Activated B cell treated with CpG ODN at 0.5 μM for 24 hours (primary cell): Measurements from ENCODE around the gene TEX48. TPM values are rescaled to one million over a fixed set of nuclear protein-coding genes. Genes with fewer than 3 reads are reported as not detected.

Experiments
- ATAC-seq: fragments of 200-7000 bp; cut with Tn5 transposase; one replicate; pipeline ENCODE4 v1.10.0; 2021; ENCODE audit warnings: low read depth, mild to moderate bottlenecking, moderate library complexity
- CTCF ChIA-PET: fragments of 350-600 bp; sonication (Branson Sonifier 250); formaldehyde crosslinking; loops from one replicate; lab custom pipeline; 2021; ENCODE audit warnings: antibody characterized with exemption; lab: Charles Lee
- POLR2A ChIA-PET: fragments of 350-600 bp; sonication (Branson Sonifier 250); formaldehyde crosslinking; loops from one replicate; lab custom pipeline; 2021; ENCODE audit warnings: antibody characterized with exemption; lab: Charles Lee
- DNase-seq: peaks from one replicate; pipeline ENCODE4 v3.0.0; 2022
- H3K27ac Mint-ChIP-seq: one replicate; pipeline ENCODE4 v1.8.0; 2020; ENCODE audit warnings: mixed read lengths
- H3K27me3 Mint-ChIP-seq: one replicate; pipeline ENCODE4 v1.8.0; 2021; ENCODE audit warnings: mixed read lengths
- H3K36me3 Mint-ChIP-seq: one replicate; pipeline ENCODE4 v1.8.0; 2021; ENCODE audit warnings: low read depth, mixed read lengths
- H3K4me1 Mint-ChIP-seq: one replicate; pipeline ENCODE4 v1.8.0; 2021; ENCODE audit warnings: mixed read lengths
- H3K4me3 Mint-ChIP-seq: one replicate; pipeline ENCODE4 v1.8.0; 2020; ENCODE audit warnings: mild to moderate bottlenecking, mixed read lengths
- H3K9me3 Mint-ChIP-seq: one replicate; pipeline ENCODE4 v1.8.0; 2020; ENCODE audit warnings: mixed read lengths
- intact Hi-C: fragments of 100-400 bp; cut with micrococcal nuclease; formaldehyde crosslinking; loops from one replicate; pipeline ENCODE4 v1.15.1; 2024
- total RNA-seq: library from RNA; stranded (reverse); gene quantifications from 2 replicates; pipeline ENCODE4 v1.2.3, GENCODE V29; 2022
- TF ChIP-seq, protein P1 (sequence below): fragments of 200-600 bp; IDR thresholded peaks from one replicate; pipeline ENCODE4 v1.8.0; 2022; ENCODE audit warnings: antibody characterized with exemption, mild to moderate bottlenecking

Gene TEX48
- total RNA-seq, 1 donor from 2014 or later: not detected

DNA sequence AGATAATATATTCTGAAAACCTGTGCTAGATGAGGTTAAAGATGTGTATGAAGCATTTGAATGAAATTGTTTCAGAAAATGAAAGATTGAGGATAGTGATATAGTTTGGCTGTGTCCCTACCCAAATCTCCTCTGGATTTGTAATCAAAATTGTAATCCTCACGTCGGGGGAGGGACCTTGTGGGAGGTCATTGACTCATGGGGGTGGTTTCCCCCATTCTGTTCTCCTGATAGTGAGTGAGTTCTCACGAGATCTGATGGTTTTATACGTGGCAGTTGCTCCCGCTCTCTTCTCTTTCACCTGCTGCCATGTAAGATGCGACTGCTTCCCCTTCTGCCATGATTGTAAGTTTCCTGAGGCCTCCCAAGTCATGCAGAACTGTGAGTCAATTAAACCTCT lies 2.0 kb upstream of the TEX48 start:
- ChIA-PET CTCF (interaction anchor here (3.4 to 4.1 kb wide), 3 partner anchors 223 to 331 kb away, joined by 15 to 50 read pairs (median 22); no protein-coding TSS in a partner anchor), POLR2A (no interaction called here)
- no peak overlapping the region for H3K27ac Mint-ChIP-seq
- no peak for DNase-seq
- H3K4me1 Mint-ChIP-seq: peaks cover 5% of the 10 kb centered on the region
- H3K27me3 Mint-ChIP-seq: peaks cover 13% of the 10 kb centered on the region
- intact Hi-C loops: loop anchor here (5.0 kb wide), 1 partner anchor 908 kb away; no protein-coding TSS in a partner anchor
- no peaks in the 10 kb centered on the region for H3K36me3 Mint-ChIP-seq
- TF ChIP-seq, protein P1, sequence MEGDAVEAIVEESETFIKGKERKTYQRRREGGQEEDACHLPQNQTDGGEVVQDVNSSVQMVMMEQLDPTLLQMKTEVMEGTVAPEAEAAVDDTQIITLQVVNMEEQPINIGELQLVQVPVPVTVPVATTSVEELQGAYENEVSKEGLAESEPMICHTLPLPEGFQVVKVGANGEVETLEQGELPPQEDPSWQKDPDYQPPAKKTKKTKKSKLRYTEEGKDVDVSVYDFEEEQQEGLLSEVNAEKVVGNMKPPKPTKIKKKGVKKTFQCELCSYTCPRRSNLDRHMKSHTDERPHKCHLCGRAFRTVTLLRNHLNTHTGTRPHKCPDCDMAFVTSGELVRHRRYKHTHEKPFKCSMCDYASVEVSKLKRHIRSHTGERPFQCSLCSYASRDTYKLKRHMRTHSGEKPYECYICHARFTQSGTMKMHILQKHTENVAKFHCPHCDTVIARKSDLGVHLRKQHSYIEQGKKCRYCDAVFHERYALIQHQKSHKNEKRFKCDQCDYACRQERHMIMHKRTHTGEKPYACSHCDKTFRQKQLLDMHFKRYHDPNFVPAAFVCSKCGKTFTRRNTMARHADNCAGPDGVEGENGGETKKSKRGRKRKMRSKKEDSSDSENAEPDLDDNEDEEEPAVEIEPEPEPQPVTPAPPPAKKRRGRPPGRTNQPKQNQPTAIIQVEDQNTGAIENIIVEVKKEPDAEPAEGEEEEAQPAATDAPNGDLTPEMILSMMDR: no peak
- H3K4me3 Mint-ChIP-seq: no peak overlapping the region
- no peak for ATAC-seq
- H3K9me3 Mint-ChIP-seq: no peaks in the 10 kb centered on the region

DNA sequence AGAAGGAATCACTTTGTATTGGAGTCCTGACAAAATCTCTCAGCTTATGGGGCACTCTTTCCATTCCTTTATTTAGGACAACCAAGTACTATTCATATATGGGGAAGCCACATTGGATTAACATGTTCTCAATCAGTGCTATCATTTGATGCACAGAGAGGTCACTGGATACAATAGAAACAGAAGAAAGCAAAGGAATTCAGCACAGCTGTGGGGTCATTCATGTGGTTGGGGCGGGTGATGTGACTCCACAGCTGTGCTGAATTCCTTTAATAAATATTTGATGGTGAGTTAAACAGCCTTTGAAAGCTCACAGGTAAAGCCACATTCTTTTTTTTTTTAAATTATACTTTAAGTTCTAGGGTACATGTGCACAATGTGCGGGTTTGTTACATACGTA lies 854 bp upstream of the TEX48 start:
- no peaks in the 10 kb centered on the region for H3K36me3 Mint-ChIP-seq
- H3K4me1 Mint-ChIP-seq: peaks cover 5% of the 10 kb centered on the region
- no peak overlapping the region for H3K4me3 Mint-ChIP-seq

GRCh38 chr9:114680259-114681001 lies 1.6 kb downstream of the TEX48 start:
- TF ChIP-seq, protein P1: no peak
- DNase-seq: no peak
- no peak for ATAC-seq
- no peak overlapping the region for H3K27ac Mint-ChIP-seq
- peaks cover 5% of the 10 kb centered on the region for H3K4me1 Mint-ChIP-seq
- intact Hi-C loops: loop anchor here (1.0 to 5.0 kb wide), 5 partner anchors 59 to 912 kb away; no protein-coding TSS in a partner anchor
- ChIA-PET CTCF (interaction anchor here (0.7 to 4.1 kb wide), 15 partner anchors 8 to 598 kb away, joined by 3 to 50 read pairs (median 6); no protein-coding TSS in a partner anchor), POLR2A (interaction anchor here (0.7 kb wide), 1 partner anchor 93 kb away, joined by 11 read pairs; the partner anchor contains the start of gene ATP6V1G1)
- H3K36me3 Mint-ChIP-seq: no peaks in the 10 kb centered on the region
- H3K27me3 Mint-ChIP-seq: peaks cover 26% of the 10 kb centered on the region
- H3K4me3 Mint-ChIP-seq: no peak overlapping the region
- H3K9me3 Mint-ChIP-seq: no peaks in the 10 kb centered on the region

More for the DNA sequence above, 854 bp upstream of the TEX48 start:
- Mint-ChIP-seq H3K27ac (no peak overlapping the region), H3K9me3 (no peaks in the 10 kb centered on the region), H3K27me3 (peaks cover 20% of the 10 kb centered on the region)
- intact Hi-C loops: loop anchor here (1.0 to 5.0 kb wide), 2 partner anchors 841 to 909 kb away; no protein-coding TSS in a partner anchor
- DNase-seq: no peak
- CTCF ChIA-PET: interaction anchor here (0.6 to 4.1 kb wide), 8 partner anchors 56 to 338 kb away, joined by 4 to 50 read pairs (median 14); no protein-coding TSS in a partner anchor
- no peak for ATAC-seq
- TF ChIP-seq, protein P1: no peak
- POLR2A ChIA-PET: interaction anchor here (0.7 to 1.0 kb wide), 2 partner anchors 14 to 277 kb away, joined by 3 to 5 read pairs; no protein-coding TSS in a partner anchor

GRCh38 chr9:114678795-114679194 lies 3.2 kb downstream of the TEX48 start:
- Mint-ChIP-seq H3K4me1 (peaks cover 5% of the 10 kb centered on the region), H3K27me3 (peaks cover 35% of the 10 kb centered on the region), H3K36me3 (no peaks in the 10 kb centered on the region), H3K4me3 (no peak overlapping the region), H3K9me3 (no peaks in the 10 kb centered on the region), H3K27ac (no peak overlapping the region)
- CTCF ChIA-PET: interaction anchor here (1.4 kb wide), 2 partner anchors 9 to 336 kb away, joined by 3 to 4 read pairs; no protein-coding TSS in a partner anchor
- DNase-seq: no peak
- ATAC-seq: no peak
- POLR2A ChIA-PET: interaction anchor here (0.6 kb wide), 1 partner anchor 157 kb away, joined by 7 read pairs; no protein-coding TSS in a partner anchor
- intact Hi-C loops: no loop called here
- TF ChIP-seq, protein P1: no peak

DNA sequence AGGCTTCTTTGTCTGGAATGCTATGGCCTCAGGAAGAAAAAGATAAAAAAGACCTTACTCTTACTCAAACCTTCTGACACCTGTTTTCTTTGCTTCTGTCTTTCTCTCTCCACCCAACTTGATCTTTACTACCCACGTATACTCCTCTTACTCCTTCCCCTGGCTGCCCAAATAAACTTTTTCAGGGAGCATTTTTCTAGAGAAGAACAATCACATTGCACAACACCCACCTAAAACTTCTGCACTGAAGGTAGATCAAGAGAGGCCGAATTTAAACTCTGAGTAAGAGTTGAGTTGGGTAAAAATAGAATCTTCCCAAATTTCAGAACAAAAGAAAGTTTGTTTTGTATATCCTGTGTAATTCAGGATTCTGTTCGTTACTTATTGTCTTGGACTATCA lies 3.9 kb downstream of the TEX48 start:
- no peak for DNase-seq
- H3K36me3 Mint-ChIP-seq: no peaks in the 10 kb centered on the region
- ChIA-PET POLR2A (interaction anchor here (0.6 kb wide), 1 partner anchor 156 kb away, joined by 7 read pairs; no protein-coding TSS in a partner anchor), CTCF (no interaction called here)
- TF ChIP-seq, protein P1: no peak
- intact Hi-C loops: no loop called here
- no peak overlapping the region for H3K27ac Mint-ChIP-seq
- no peaks in the 10 kb centered on the region for H3K9me3 Mint-ChIP-seq
- H3K4me1 Mint-ChIP-seq: peaks cover 5% of the 10 kb centered on the region
- H3K4me3 Mint-ChIP-seq: no peak overlapping the region
- peaks cover 35% of the 10 kb centered on the region for H3K27me3 Mint-ChIP-seq
- ATAC-seq: no peak
